Spinal cord (tissue), 10 donors: ENCODE measurements around the gene TMEM204. TPM values are rescaled to one million over a fixed set of nuclear protein-coding genes. Genes with fewer than 3 reads are reported as not detected.

ENCODE experiments used
- DNase-seq, 6 donors: peaks; one replicate each; pipeline versions ENCODE4 v3.0.0 to v3.0.0-alpha.2; 2013 to 2015; ENCODE audit warnings: low spot score in 6 of 6, low read depth in 4 of 6
- H3K27ac ChIP-seq: one replicate; pipeline ENCODE4 v1.5.1; 2013; ENCODE audit warnings: low read depth, low read length, control low read depth
- H3K27me3 ChIP-seq: one replicate; pipeline ENCODE4 v1.6.1; 2013; ENCODE audit warnings: low read length; ENCODE audit not compliant: control insufficient read depth, insufficient read depth
- H3K36me3 ChIP-seq: one replicate; pipeline ENCODE4 v1.6.1; 2013; ENCODE audit warnings: low read length; ENCODE audit not compliant: control insufficient read depth, insufficient read depth
- H3K4me1 ChIP-seq: one replicate; pipeline ENCODE4 v1.6.1; 2013; ENCODE audit warnings: low read length; ENCODE audit not compliant: control insufficient read depth, insufficient read depth
- H3K4me3 ChIP-seq: one replicate; pipeline ENCODE4 v1.5.1; 2013; ENCODE audit warnings: low read depth, low read length, control low read depth
- H3K9me3 ChIP-seq: one replicate; pipeline ENCODE4 v1.6.1; 2013; ENCODE audit warnings: low read length; ENCODE audit not compliant: control insufficient read depth, insufficient read depth
- WGBS: methylation state at CpG from one replicate; pipeline ENCODE4 v1.1.5; 2013; ENCODE audit warnings: missing lambda C conversion rate; ENCODE audit not compliant: insufficient coverage; 5-methylcytosine and 5-hydroxymethylcytosine counted together
- polyA plus RNA-seq, 2 donors: library from polyadenylated mRNA; unstranded; fragments of 120-200 nt; gene quantifications; one replicate each; pipeline ENCODE4 v1.2.1, GENCODE V29; 2013; ENCODE audit not compliant: insufficient read length in 2 of 2
- total RNA-seq, 2 donors: library from RNA; depleted of rRNA in 1 of 2; stranded (reverse); fragments of 120-200 nt in 1 of 2; fragments of >200 nt in 1 of 2; gene quantifications; one replicate each; pipeline versions ENCODE4 v1.2.3 to v1.2.4, GENCODE V29; 2013 to 2014
- donor health status: healthy.

TMEM204 gene
- total and polyA plus RNA-seq, 4 donors = 3.0 to 18.8 (median 9.3) TPM

DNA sequence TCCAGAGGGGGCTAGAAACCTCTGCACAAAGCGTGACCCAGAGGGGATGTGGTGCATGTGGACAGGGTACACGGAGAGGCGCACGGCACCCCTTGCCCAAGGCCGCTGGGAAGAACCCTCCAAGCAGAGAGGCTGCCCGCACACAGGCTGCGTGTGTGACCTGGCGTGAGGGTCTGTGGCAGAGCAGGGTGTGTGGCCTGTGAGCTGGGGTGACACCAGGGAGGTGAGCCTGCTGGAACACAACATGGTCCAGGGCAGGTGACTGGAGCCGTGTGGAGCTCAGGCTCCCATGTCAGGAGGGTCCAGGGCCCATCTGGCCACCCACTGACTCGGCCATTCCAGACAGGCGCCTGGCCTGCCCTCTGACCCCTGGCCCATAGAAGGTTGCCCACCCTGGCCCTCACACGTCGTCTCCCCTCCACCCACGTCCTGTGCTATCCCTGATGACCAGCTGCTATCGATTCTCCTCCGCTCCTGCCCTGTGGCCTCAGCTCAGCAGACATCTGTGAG lies 14.8 kb upstream of the TMEM204 start:
- Histone ChIP-seq H3K36me3 (peaks cover 61% of the 10 kb centered on the region), H3K27me3 (no peaks in the 10 kb centered on the region), H3K4me1 (no peaks in the 10 kb centered on the region), H3K27ac (no peak overlapping the region), H3K4me3 (no peak overlapping the region), H3K9me3 (no peaks in the 10 kb centered on the region)
- DNase-seq = no peak
- 92% methylated on average over 16 of the region's 16 CpGs for WGBS

- 94% methylated on average over 15 of the region's 17 CpGs for WGBS
- H3K27me3 ChIP-seq = no peaks in the 10 kb centered on the region
- no peaks in the 10 kb centered on the region for H3K4me1 ChIP-seq
- no peak overlapping the region for H3K27ac ChIP-seq
- peaks cover 71% of the 10 kb centered on the region for H3K36me3 ChIP-seq
- DNase-seq = no peak
- no peak overlapping the region for H3K4me3 ChIP-seq
- H3K9me3 ChIP-seq = no peaks in the 10 kb centered on the region
Observed at GRCh38 chr16:1519831-1520230, 13.6 kb upstream of the TMEM204 start.

GRCh38 chr16:1520461-1520860 lies 13.0 kb upstream of the TMEM204 start:
- no peaks in the 10 kb centered on the region for H3K4me1 ChIP-seq
- no peak for DNase-seq
- whole genome bisulfite sequencing = 96% methylated on average over 19 of the region's 19 CpGs
- no peak overlapping the region for H3K4me3 ChIP-seq
- peaks cover 77% of the 10 kb centered on the region for H3K36me3 ChIP-seq
- no peaks in the 10 kb centered on the region for H3K9me3 ChIP-seq
- H3K27ac ChIP-seq = no peak overlapping the region
- no peaks in the 10 kb centered on the region for H3K27me3 ChIP-seq

DNA sequence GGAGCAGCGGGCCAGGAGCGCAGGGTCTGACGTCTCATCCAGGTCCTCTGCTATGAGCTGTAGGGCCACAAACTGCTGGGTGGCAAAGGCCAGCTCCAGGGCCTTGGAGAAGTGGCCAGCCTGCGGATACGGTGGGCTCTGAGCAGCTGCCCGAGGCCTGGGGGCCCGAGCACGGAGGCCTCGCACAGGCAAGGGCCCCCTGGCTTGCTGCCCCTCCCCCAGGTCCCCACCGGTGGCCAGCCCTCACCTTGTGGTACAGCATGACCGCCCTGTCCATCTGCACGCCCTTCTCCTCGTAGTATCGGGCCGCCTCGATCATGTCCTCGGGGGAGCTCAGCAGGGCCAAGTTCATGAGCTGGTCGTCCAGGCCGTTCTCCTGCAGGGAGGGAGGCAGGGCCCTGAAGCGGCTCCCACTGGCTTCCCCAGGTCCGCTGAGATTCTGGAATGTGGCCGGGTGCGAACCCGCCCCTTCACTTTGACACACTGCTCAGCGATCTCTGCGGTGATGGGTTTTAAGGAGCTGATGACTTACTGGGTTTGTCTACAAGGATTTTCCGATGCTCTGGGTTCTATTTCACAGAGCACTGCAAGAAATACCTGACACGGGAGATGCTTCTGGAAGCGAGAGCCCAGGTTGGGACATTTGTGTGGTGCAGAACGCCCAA lies 9.8 kb upstream of the TMEM204 start:
- Histone ChIP-seq H3K4me3 (no peak overlapping the region), H3K27me3 (no peaks in the 10 kb centered on the region), H3K36me3 (peaks cover 95% of the 10 kb centered on the region), H3K4me1 (peaks cover 7% of the 10 kb centered on the region), H3K27ac (no peak overlapping the region), H3K9me3 (no peaks in the 10 kb centered on the region)
- DNase-seq = no peak
- 90% methylated on average over 30 of the region's 30 CpGs for WGBS

GRCh38 chr16:1524366-1524765 lies 9.1 kb upstream of the TMEM204 start:
- WGBS = 93% methylated on average over 23 of the region's 26 CpGs
- peaks cover 95% of the 10 kb centered on the region for H3K36me3 ChIP-seq

GRCh38 chr16:1525871-1526607 lies 7.4 kb upstream of the TMEM204 start:
- Histone ChIP-seq H3K4me1 (peaks cover 20% of the 10 kb centered on the region), H3K27me3 (no peaks in the 10 kb centered on the region), H3K9me3 (no peaks in the 10 kb centered on the region), H3K27ac (no peak overlapping the region), H3K4me3 (no peak overlapping the region), H3K36me3 (peaks cover 93% of the 10 kb centered on the region)
- 93% methylated on average over 42 of the region's 44 CpGs for WGBS
- no peak for DNase-seq

More at GRCh38 chr16:1524366-1524765, 9.1 kb upstream of the TMEM204 start:
- no peak overlapping the region for H3K4me3 ChIP-seq
- H3K9me3 ChIP-seq = no peaks in the 10 kb centered on the region
- no peak for DNase-seq
- no peaks in the 10 kb centered on the region for H3K27me3 ChIP-seq
- H3K27ac ChIP-seq = no peak overlapping the region
- peaks cover 10% of the 10 kb centered on the region for H3K4me1 ChIP-seq

GRCh38 chr16:1526608-1527555 lies 6.6 kb upstream of the TMEM204 start:
- Histone ChIP-seq H3K4me3 (no peak overlapping the region), H3K4me1 (peaks cover 27% of the 10 kb centered on the region), H3K27ac (no peak overlapping the region), H3K9me3 (no peaks in the 10 kb centered on the region), H3K27me3 (no peaks in the 10 kb centered on the region), H3K36me3 (peaks cover 95% of the 10 kb centered on the region)
- WGBS = 89% methylated on average over 37 of the region's 38 CpGs
- no peak for DNase-seq

GRCh38 chr16:1527836-1528811 lies 5.3 kb upstream of the TMEM204 start:
- Histone ChIP-seq H3K9me3 (no peaks in the 10 kb centered on the region), H3K4me1 (peaks cover 39% of the 10 kb centered on the region), H3K36me3 (peaks cover 95% of the 10 kb centered on the region), H3K27ac (no peak overlapping the region), H3K27me3 (no peaks in the 10 kb centered on the region), H3K4me3 (no peak overlapping the region)
- DNase-seq = no peak
- 84% methylated on average over 42 of the region's 42 CpGs for WGBS
